ENCODE results near the gene FAM180A.

DNA sequence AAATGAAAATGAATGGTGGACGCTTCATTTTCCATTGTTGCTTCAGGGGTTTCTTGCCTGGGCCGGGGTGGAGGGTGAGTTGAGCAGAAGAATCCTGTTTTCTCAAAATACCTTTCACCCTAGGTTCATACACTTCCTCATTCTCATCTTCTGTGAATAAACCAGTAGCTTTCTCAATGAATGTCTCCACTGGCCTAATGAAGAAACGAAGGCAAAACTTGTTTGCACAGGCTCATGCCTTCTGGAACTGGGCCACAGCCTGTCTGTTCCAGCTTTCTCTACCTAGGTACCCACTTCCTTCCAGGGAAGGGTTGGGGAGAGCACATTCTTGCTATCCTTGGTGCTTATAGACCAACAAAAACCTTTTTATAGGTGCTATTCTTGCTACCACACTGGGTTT, 65.0 kb downstream of the FAM180A start:
- TF ChIP-seq RAD21 (IDR thresholded peaks at IDR 0.05; ENCODE audit: low read length): no peak
- no peak for TF ChIP-seq FOXM1 (IDR thresholded peaks at IDR 0.05; ENCODE audit: low read depth)
- no peak for TF ChIP-seq TCF12 (IDR thresholded peaks at IDR 0.05)
- TF ChIP-seq POLR2AphosphoS5 (IDR thresholded peaks at IDR 0.05; ENCODE audit: low read depth, low read length): no peak
